Measurements from ENCODE around the gene CELSR2. TPM values are rescaled to one million over a fixed set of nuclear protein-coding genes. Genes with fewer than 3 reads are reported as not detected.
A peak's percentile ranks its signal among the peaks of the same experiment; 100 is the strongest.

The CELSR2 gene
- total RNA-seq, 2 experiments from 2014 or later: 1.1 to 1.2 TPM

DNA sequence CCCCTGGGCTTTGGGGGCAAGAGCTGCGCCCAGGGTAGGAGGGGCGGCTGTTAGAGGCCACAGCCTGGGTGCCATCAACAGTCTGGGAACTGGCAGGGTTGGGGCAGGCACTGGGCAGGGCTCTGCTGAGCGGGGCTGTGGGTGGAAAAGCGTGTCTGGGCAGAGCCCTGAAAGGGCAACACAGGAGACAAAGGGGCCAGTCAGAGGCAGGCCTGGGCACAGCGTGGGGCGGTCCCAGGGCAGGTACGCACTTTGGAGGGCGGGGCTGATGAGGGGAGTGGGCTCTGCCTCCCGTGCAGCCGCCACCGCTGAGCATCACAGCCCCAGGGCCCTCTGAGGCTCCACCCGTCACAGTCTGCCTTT is 13.9 kb downstream of the CELSR2 start:
- Mint-ChIP-seq H3K27ac (no peak overlapping the region), H3K9me3 (no peaks in the 10 kb centered on the region), H3K36me3 (ENCODE audit: low read depth) (no peaks in the 10 kb centered on the region), H3K4me1 (ENCODE audit: low read depth) (peaks cover 3% of the 10 kb centered on the region), H3K4me3 (no peak overlapping the region), H3K27me3 (ENCODE audit: low read depth) (peaks cover 1% of the 10 kb centered on the region)
- intact Hi-C loops (cut with micrococcal nuclease): loop anchor here (1.0 kb wide), 3 partner anchors 62 to 269 kb away; no protein-coding TSS in a partner anchor
- CTCF ChIA-PET: interaction anchor here (0.8 to 4.2 kb wide), 8 partner anchors 13 to 269 kb away, joined by 3 to 33 read pairs (median 5); partner anchors contain the start of gene SORT1
- no peak for DNase-seq

GRCh38 chr1:109263597-109264378 is 14.4 kb downstream of the CELSR2 start:
- H3K36me3 Mint-ChIP-seq (ENCODE audit: low read depth): no peaks in the 10 kb centered on the region
- peaks cover 1% of the 10 kb centered on the region for H3K27me3 Mint-ChIP-seq (ENCODE audit: low read depth)
- CTCF ChIA-PET: interaction anchor here (0.7 to 4.2 kb wide), 13 partner anchors 9 to 268 kb away, joined by 3 to 33 read pairs (median 4); partner anchors contain the start of gene SORT1
- H3K4me1 Mint-ChIP-seq (ENCODE audit: low read depth): peaks cover 3% of the 10 kb centered on the region
- intact Hi-C loops (cut with micrococcal nuclease): loop anchor here (1.0 kb wide), 3 partner anchors 62 to 269 kb away; no protein-coding TSS in a partner anchor
- peak; percentile 84 for DNase-seq
- no peak overlapping the region for H3K4me3 Mint-ChIP-seq
- no peaks in the 10 kb centered on the region for H3K9me3 Mint-ChIP-seq
- H3K27ac Mint-ChIP-seq: no peak overlapping the region

GRCh38 chr1:109264379-109264755 is 15.0 kb downstream of the CELSR2 start:
- Mint-ChIP-seq H3K36me3 (ENCODE audit: low read depth) (no peaks in the 10 kb centered on the region), H3K27me3 (ENCODE audit: low read depth) (peaks cover 1% of the 10 kb centered on the region), H3K4me1 (ENCODE audit: low read depth) (peaks cover 3% of the 10 kb centered on the region), H3K9me3 (no peaks in the 10 kb centered on the region), H3K4me3 (no peak overlapping the region), H3K27ac (no peak overlapping the region)
- CTCF ChIA-PET: interaction anchor here (0.7 to 4.2 kb wide), 15 partner anchors 9 to 268 kb away, joined by 3 to 33 read pairs (median 4); partner anchors contain the start of gene SORT1
- intact Hi-C loops (cut with micrococcal nuclease): no loop called here
- DNase-seq: no peak

GRCh38 chr1:109265016-109265415 is 15.7 kb downstream of the CELSR2 start:
- intact Hi-C loops (cut with micrococcal nuclease): no loop called here

DNA sequence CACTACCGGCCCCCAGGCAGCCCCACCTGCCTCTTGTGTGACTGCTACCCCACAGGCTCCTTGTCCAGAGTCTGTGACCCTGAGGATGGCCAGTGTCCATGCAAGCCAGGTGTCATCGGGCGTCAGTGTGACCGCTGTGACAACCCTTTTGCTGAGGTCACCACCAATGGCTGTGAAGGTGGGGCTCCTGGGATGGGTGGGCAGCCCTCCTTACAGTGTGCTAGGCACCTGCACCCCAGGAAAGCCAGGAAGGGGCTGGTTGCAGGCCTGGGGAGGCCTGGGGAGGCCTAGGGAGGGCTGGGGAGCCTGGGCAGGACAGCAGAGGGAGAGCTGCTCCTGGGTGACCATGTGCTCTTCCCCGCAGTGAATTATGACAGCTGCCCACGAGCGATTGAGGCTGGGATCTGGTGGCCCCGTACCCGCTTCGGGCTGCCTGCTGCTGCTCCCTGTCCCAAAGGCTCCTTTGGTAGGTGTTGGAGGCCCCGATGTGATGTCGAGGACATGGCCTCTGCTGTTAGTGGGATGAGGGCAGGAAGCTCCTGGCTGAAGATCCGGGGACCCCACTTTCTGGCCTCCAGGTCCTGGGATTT is 16.5 kb downstream of the CELSR2 start:
- no peak overlapping the region for H3K27ac Mint-ChIP-seq
- intact Hi-C loops (cut with micrococcal nuclease): no loop called here
- no peaks in the 10 kb centered on the region for H3K9me3 Mint-ChIP-seq
- peaks cover 1% of the 10 kb centered on the region for H3K27me3 Mint-ChIP-seq (ENCODE audit: low read depth)
- CTCF ChIA-PET: interaction anchor here (0.7 to 4.2 kb wide), 4 partner anchors 11 to 266 kb away, joined by 3 to 28 read pairs (median 5); no protein-coding TSS in a partner anchor
- no peak for DNase-seq
- no peaks in the 10 kb centered on the region for H3K36me3 Mint-ChIP-seq (ENCODE audit: low read depth)
- H3K4me1 Mint-ChIP-seq (ENCODE audit: low read depth): peaks cover 3% of the 10 kb centered on the region
- no peak overlapping the region for H3K4me3 Mint-ChIP-seq

More at GRCh38 chr1:109265016-109265415, 15.7 kb downstream of the CELSR2 start:
- no peaks in the 10 kb centered on the region for H3K36me3 Mint-ChIP-seq (ENCODE audit: low read depth)
- H3K4me1 Mint-ChIP-seq (ENCODE audit: low read depth): peaks cover 3% of the 10 kb centered on the region
- no peak overlapping the region for H3K27ac Mint-ChIP-seq
- H3K9me3 Mint-ChIP-seq: no peaks in the 10 kb centered on the region
- CTCF ChIA-PET: interaction anchor here (0.7 to 4.2 kb wide), 10 partner anchors 10 to 267 kb away, joined by 3 to 33 read pairs (median 4); partner anchors contain the start of gene SORT1
- peaks cover 1% of the 10 kb centered on the region for H3K27me3 Mint-ChIP-seq (ENCODE audit: low read depth)
- H3K4me3 Mint-ChIP-seq: no peak overlapping the region
- DNase-seq: no peak

DNA sequence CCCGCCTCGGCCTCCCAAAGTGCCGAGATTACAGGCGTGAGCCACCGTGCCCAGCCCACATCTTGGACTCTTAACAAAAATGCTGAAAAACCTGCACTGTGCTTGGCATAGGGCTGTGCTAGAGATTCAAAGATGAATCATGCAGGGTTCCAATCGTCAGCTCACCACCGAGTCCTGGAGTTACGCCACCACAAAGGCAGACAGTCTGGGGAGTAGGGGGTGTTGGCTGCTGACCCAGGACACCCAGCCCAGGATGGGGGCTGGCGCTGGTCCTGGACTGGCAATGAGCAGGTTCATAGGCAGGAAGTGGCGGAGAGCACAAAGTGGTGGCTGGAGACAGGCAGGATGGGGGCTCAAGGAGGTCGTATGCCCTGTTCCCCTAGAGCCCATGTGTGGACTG is 17.6 kb downstream of the CELSR2 start:
- no peak overlapping the region for H3K4me3 Mint-ChIP-seq
- no peaks in the 10 kb centered on the region for H3K36me3 Mint-ChIP-seq (ENCODE audit: low read depth)
- no peak overlapping the region for H3K27ac Mint-ChIP-seq
- CTCF ChIA-PET: interaction anchor here (0.7 to 0.9 kb wide), 3 partner anchors 10 to 249 kb away, joined by 3 read pairs; no protein-coding TSS in a partner anchor
- peaks cover 1% of the 10 kb centered on the region for H3K27me3 Mint-ChIP-seq (ENCODE audit: low read depth)
- intact Hi-C loops (cut with micrococcal nuclease): no loop called here
- no peak for DNase-seq
- H3K4me1 Mint-ChIP-seq (ENCODE audit: low read depth): peaks cover 3% of the 10 kb centered on the region
- H3K9me3 Mint-ChIP-seq: no peaks in the 10 kb centered on the region

- intact Hi-C loops (cut with micrococcal nuclease): no loop called here
- Mint-ChIP-seq H3K4me3 (no peak overlapping the region), H3K27ac (no peak overlapping the region), H3K4me1 (ENCODE audit: low read depth) (peaks cover 3% of the 10 kb centered on the region), H3K27me3 (ENCODE audit: low read depth) (peaks cover 1% of the 10 kb centered on the region), H3K9me3 (no peaks in the 10 kb centered on the region), H3K36me3 (ENCODE audit: low read depth) (no peaks in the 10 kb centered on the region)
- CTCF ChIA-PET: interaction anchor here (0.6 kb wide), 1 partner anchor 225 kb away, joined by 3 read pairs; no protein-coding TSS in a partner anchor
- DNase-seq: no peak
Measured at GRCh38 chr1:109267743-109268300, 18.5 kb downstream of the CELSR2 start.

DNA sequence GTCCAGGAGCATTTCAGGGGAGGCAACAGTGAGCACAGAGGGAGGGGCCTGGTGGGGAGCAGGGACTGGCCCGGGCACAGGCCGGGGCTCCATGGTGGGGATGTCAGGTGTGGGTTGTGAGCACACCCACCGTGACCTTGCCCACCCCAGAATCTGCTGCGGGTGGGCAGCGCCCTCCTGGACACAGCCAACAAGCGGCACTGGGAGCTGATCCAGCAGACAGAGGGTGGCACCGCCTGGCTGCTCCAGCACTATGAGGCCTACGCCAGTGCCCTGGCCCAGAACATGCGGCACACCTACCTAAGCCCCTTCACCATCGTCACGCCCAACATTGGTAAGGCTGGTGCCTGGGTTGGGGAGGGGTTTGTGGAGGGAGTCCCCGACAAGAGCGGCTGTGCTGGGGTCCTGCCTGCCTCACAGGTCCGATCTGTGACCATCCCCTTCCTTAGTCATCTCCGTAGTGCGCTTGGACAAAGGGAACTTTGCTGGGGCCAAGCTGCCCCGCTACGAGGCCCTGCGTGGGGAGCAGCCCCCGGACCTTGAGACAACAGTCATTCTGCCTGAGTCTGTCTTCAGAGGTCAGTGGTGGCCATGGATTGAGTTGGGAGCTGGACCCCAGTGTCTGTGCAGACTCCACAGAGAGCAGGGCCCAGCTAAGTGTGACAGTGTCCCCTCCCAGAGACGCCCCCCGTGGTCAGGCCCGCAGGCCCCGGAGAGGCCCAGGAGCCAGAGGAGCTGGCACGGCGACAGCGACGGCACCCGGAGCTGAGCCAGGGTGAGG is 19.3 kb downstream of the CELSR2 start:
- no peak overlapping the region for H3K27ac Mint-ChIP-seq
- peaks cover under 1% of the 10 kb centered on the region for H3K4me1 Mint-ChIP-seq (ENCODE audit: low read depth)
- no peaks in the 10 kb centered on the region for H3K27me3 Mint-ChIP-seq (ENCODE audit: low read depth)
- no peak overlapping the region for H3K4me3 Mint-ChIP-seq
- H3K9me3 Mint-ChIP-seq: no peaks in the 10 kb centered on the region
- intact Hi-C loops (cut with micrococcal nuclease): no loop called here
- CTCF ChIA-PET: interaction anchor here (0.6 to 1.3 kb wide), 2 partner anchors 226 to 263 kb away, joined by 3 to 5 read pairs; no protein-coding TSS in a partner anchor
- no peaks in the 10 kb centered on the region for H3K36me3 Mint-ChIP-seq (ENCODE audit: low read depth)
- no peak for DNase-seq

DNA sequence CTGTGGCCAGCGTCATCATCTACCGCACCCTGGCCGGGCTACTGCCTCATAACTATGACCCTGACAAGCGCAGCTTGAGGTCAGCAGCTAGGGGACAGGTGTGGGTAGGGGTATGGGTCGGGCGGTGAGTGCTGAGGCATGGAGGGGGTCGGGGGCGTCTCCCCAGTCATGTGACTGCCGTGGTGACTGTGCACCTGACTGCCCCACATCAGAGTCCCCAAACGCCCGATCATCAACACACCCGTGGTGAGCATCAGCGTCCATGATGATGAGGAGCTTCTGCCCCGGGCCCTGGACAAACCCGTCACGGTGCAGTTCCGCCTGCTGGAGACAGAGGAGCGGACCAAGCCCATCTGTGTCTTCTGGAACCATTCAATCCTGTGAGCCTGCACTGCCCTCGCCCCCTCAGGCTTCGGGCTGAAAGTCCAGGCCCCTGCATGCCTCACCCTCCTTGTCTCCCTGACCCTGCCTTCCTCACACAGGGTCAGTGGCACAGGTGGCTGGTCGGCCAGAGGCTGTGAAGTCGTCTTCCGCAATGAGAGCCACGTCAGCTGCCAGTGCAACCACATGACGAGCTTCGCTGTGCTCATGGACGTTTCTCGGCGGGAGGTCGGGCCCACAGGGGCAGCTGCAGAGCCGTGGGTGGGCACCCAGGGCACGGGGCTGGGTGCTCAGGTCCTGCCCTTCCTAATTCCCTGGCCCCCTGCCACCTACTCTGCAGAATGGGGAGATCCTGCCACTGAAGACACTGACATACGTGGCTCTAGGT is 20.1 kb downstream of the CELSR2 start:
- intact Hi-C loops (cut with micrococcal nuclease): no loop called here
- H3K27ac Mint-ChIP-seq: no peak overlapping the region
- no peaks in the 10 kb centered on the region for H3K9me3 Mint-ChIP-seq
- no peak overlapping the region for H3K4me3 Mint-ChIP-seq
- H3K36me3 Mint-ChIP-seq (ENCODE audit: low read depth): no peaks in the 10 kb centered on the region
- CTCF ChIA-PET: interaction anchor here (1.3 kb wide), 1 partner anchor 262 kb away, joined by 5 read pairs; no protein-coding TSS in a partner anchor
- H3K4me1 Mint-ChIP-seq (ENCODE audit: low read depth): peaks cover 4% of the 10 kb centered on the region
- H3K27me3 Mint-ChIP-seq (ENCODE audit: low read depth): no peaks in the 10 kb centered on the region
- DNase-seq: no peak

DNA sequence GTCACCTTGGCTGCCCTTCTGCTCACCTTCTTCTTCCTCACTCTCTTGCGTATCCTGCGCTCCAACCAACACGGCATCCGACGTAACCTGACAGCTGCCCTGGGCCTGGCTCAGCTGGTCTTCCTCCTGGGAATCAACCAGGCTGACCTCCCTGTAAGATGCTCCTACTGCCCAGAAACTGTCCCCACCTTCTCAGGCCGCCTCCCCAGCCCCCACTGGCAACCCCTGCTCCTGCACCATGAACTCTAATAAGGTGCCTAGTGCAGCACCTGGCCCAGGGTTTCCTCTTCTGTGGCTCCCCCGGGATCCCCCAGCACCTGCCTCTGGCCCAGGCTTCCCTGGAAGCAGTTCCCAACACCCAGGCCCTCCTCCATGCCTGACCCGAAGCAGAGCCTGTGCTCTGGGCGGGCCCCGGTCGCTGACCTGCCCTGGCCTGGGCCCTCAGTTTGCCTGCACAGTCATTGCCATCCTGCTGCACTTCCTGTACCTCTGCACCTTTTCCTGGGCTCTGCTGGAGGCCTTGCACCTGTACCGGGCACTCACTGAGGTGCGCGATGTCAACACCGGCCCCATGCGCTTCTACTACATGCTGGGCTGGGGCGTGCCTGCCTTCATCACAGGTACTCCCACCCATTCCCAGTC is 20.8 kb downstream of the CELSR2 start:
- Mint-ChIP-seq H3K4me3 (no peak overlapping the region), H3K27me3 (ENCODE audit: low read depth) (no peaks in the 10 kb centered on the region), H3K27ac (no peak overlapping the region), H3K4me1 (ENCODE audit: low read depth) (peaks cover 4% of the 10 kb centered on the region), H3K9me3 (no peaks in the 10 kb centered on the region), H3K36me3 (ENCODE audit: low read depth) (no peaks in the 10 kb centered on the region)
- intact Hi-C loops (cut with micrococcal nuclease): no loop called here
- CTCF ChIA-PET: no interaction called here
- DNase-seq: no peak
